GOT3 (cell line): ENCODE data around the gene ME1.
"Not testable (repeated sequence)": the region's sequence is repeated elsewhere in the genome, so short reads cannot be mapped to it uniquely, and the experiment has no call there.

Experiments
- DNase-seq: peaks from one replicate; lab custom pipeline; 2025; ENCODE audit warnings: mixed read lengths; lab: John Stamatoyannopoulos, UW

ME1 gene

GRCh38 chr6:83431545-83432155 is 799 bp upstream of the ME1 start:
- no peak for DNase-seq

GRCh38 chr6:83429857-83430610 is 817 bp downstream of the ME1 start:
- DNase-seq, result no peak

DNA sequence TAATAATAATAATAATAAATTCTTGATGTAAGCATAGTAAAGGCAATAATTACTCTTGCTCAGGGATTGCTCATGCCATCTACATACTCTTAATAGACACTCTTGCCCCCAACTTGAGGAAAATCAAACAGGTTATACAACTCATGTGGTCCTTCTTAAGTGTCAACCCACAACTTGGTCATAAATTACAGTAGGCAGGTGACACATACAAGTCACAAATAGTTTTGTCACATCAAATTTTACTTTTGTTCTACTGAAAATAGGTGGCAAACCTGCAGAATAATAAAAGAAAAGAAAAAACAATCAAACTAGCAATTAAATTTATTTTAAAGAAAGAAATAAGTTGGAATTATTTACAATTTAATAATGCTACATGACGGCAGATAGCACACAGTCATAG is 1.6 kb downstream of the ME1 start:
- no peak for DNase-seq

- DNase-seq, result no peak
These were observed 6.3 kb downstream of the ME1 start for GRCh38 chr6:83424392-83425018.

- DNase-seq, result no peak
These were observed 12.8 kb downstream of the ME1 start for GRCh38 chr6:83417880-83418663.

- no peak for DNase-seq
These were observed 17.8 kb downstream of the ME1 start for GRCh38 chr6:83413068-83413467.

- no peak for DNase-seq
These were observed 19.1 kb downstream of the ME1 start for GRCh38 chr6:83411731-83412130.

DNA sequence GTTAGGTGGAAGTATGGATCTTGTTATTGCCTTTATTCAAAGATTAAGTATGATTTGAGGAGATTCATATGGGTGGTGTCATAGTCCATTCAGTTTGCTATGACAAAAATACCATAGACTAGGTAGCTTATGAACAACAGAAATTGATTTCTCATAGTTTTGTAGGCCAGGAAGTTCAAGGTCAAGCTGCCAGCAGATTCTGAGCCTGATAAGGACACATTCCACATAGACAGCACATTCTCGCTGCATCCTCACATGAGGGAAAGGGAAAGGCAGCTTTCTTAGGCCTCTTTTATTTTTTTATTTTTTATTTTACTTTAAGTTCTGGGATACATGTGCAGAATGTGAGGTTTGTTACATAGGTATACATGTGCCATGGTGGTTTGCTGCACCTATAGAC is 27.7 kb downstream of the ME1 start:
- DNase-seq, result no peak

DNA sequence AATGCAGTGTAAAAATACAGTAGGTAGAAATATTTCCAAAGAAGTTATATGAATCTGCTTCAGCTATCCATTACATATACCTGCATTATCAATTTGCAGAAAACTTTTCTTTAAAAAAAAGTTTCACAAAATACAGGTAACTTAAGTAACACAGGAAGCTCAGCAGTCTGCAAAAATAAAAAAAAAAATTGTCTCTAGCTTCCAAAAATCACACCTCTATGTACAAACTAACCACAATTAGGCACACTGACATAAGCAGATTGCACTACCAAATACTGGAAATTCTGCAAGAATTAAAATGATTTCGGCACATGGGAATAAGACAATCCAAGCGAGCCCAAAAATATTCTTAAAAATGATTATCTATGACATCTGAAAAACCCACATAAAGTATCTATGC is 41.2 kb downstream of the ME1 start:
- DNase-seq, result no peak

DNA sequence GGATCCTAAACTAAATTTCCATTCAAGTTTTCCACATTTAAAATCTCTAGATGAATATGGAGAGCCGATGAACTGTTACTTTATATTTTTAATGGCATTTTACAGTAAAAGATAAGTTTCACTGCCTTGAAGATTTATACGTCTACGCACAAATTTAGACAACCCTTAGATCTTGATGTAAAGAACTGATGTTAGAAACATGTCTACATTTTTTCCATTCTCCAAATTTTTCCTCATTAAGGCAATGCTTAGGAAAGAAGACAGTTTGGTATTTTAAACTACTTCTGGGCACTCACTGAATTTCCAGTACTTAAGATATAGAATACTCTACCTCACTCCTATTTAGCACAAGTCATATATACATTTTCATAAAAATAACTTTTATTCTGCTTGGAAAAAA is 45.4 kb downstream of the ME1 start:
- DNase-seq, result no peak

- no peak for DNase-seq
These were observed 46.1 kb downstream of the ME1 start for GRCh38 chr6:83384751-83385150.

DNA sequence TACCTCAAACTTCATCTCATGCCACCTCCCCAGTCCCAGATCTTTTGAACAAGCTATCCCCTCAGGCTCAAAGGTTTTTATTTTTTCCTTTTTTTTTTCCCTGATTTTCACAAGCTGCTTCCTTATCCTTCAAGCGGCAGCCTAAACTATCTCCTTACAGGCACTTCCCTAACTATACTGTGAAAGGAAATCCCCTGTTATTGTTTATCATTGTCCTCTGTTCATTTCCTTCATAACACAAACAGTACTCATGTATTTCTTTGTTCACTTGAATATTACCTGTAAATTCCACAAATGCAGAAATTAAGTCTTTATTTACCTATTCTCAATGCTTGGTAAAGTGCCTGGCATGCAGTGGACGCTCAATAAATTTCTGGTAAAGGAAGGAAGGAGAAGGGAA is 48.9 kb downstream of the ME1 start:
- DNase-seq, result no peak

GRCh38 chr6:83378621-83379388 is 52.0 kb downstream of the ME1 start:
- no peak for DNase-seq

DNA sequence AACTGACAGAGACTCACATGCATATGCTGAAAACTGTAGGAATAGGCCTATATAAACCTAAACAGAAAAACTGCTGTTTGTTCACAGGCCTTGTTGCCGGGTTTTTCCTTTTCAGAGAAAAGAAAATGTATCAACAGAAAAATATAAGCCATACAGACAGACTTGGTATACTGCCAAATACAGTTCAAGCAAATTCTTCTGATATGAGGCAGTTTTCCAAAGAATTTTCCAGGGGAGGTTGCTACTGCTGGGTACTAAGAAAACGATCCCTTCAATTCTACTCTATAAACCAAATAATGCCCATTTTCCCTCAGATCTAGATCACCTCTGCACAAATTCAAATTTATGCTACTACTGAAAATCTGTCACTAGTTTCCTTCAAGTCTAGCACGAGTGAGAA is 59.4 kb downstream of the ME1 start:
- DNase-seq, result no peak

DNA sequence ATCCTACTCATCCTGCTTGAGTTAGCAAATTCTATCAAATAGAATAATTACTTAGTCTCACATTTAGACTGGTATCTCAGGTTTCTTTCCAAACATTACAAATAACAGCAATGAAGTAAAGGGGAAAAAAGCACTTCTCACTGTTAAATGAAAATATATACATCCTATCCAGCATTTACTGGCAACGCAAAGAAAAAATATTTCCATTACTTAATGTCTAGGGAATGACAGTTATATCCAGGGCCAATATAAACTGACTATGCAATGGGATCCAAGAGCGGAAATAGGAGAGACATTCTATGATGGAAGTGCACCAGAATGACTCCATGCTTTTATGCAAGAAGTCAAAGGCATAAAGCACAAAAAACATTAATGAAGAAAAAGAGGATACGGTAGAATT is 60.3 kb downstream of the ME1 start:
- no peak for DNase-seq

- DNase-seq, result no peak
These were observed 61.2 kb downstream of the ME1 start for GRCh38 chr6:83369692-83370091.

- no peak for DNase-seq
These were observed 62.3 kb downstream of the ME1 start for GRCh38 chr6:83368577-83368976.

DNA sequence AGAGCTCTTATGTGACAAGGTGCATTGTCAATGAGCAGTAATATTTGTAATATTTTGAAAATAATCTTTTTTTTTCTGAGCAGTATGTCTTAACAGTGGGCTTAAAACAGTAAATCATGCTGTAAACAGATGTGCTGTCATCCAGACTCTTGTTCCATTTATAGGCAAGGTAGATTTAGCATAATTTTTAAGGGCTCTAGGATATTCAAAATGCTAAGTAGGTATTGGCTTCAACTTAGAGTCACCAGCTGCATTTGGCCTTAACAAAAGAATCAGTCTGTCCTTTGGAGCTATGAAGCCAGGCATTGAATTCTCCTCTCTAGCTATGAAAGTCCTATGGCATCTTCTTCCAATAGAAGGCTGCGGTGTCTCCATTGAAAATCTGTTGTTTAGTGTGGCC is 63.7 kb downstream of the ME1 start:
- DNase-seq, result no peak

GRCh38 chr6:83365931-83366330 is 64.9 kb downstream of the ME1 start:
- no peak for DNase-seq

DNA sequence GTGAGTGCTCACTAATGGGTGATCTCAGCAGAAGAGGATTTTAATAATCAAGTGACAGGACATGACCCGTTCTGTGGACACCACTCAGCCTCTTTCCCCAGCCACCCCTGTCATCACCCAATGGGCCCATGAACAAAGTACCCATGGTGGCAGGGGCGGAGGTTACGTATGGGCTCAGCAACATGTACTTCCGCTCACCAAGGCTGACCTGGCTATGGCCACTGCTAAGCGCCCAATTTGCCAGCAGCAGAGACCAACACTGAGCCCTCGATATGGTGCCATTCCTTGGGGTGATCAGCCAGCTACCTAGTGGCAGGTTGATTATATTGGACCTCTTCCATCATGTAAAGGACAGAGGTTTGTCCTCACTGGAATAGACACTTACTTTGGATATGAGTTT is 68.5 kb downstream of the ME1 start:
- not testable (repeated sequence) for DNase-seq

GRCh38 chr6:83359638-83360037 is 71.2 kb downstream of the ME1 start:
- DNase-seq, result no peak

GRCh38 chr6:83354747-83355146 is 76.1 kb downstream of the ME1 start:
- DNase-seq, result no peak
